HG02759 (cell line): ENCODE results near the gene EIF3L.

Experiments used
- ATAC-seq: cut with Tn5 transposase; IDR thresholded peaks from one replicate; pipeline ENCODE4 v1.9.1; 2021; ENCODE audit warnings: mild to moderate bottlenecking, moderate library complexity; ENCODE audit not compliant: unreplicated experiment

Gene EIF3L

DNA sequence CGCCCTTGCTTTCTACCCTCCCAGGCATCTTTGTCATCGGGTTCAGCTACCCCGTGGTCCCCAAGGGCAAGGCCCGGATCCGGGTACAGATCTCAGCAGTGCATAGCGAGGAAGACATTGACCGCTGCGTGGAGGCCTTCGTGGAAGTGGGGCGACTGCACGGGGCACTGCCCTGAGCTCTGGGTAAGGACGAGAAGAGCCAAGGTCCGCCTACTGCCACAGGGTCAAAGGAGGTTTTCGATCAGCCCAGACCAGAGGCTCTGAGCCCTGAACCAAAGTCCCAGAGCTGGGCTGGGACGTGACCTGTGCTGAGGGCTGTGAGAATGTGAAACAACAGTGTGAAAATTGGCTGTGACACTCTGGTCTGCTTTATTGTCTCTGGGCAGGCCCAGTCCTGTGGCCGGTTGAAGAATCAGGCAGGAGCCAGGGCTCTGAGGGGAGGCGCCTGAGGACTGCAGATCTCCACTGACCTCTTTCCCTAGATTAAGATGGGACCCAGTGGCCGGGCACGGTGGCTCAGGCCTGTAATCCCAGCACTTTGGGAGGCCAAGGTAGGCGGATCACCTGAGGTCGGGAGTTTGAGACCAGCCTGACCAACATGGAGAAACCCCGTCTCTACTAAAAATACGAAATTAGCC lies 32.6 kb upstream of the EIF3L start:
- no peak for ATAC-seq

GRCh38 chr22:37817705-37818408 lies 31.4 kb upstream of the EIF3L start:
- peak; percentile 71 for ATAC-seq

DNA sequence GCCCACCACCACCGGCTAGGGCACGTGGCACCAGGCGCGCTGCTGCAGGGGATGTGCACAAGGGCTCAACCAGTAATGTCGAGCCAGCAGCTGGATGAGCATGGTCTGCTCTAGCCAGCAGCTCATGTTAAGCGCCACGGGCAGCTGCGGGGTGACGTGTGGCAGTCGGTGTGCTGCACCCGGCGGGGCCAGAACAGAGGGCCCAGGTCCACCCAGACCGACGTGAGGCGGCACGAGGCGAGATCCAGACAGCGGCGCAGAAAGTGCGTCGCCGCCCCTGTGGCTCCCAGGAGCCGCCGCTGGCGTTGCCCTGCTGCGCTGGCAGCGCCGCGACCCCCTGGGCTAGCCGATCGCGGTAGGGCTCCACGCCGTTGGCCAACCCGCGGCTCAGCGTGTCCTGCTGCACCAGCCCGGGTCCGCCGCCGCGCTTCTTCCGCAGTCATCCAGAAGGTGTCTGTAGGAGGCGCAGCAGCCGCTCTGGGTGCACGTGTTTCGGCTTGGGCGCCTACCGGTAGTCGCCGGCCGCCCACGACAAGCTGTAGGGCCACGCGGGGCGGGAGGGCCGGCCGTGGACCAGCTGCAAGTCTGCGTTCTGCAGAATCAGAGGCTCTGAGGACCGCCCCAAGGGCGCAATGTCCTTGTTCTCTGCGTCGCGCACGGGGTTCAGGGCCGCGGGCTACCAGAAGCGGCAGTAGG lies 30.7 kb upstream of the EIF3L start:
- peak; percentile 52 for ATAC-seq

DNA sequence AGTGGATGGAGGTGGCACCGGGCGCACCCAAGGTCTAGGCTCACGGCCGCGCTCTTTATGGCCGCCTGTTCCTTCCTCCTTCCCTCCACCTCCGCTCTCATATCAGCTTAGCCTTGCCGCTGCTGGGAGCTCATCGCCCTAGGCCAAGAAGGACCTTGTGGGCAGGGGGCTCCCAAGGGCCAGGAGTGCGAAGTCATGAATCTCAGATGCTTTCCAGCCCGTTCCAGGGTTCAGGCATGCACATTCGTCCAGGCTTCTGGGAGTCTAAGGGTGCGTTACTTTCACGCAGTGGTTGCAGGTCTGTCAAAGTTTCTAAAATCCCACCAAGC lies 30.1 kb upstream of the EIF3L start:
- peak; percentile 31 for ATAC-seq

- ATAC-seq = no peak
These were observed 28.9 kb upstream of the EIF3L start for GRCh38 chr22:37820350-37820749.

DNA sequence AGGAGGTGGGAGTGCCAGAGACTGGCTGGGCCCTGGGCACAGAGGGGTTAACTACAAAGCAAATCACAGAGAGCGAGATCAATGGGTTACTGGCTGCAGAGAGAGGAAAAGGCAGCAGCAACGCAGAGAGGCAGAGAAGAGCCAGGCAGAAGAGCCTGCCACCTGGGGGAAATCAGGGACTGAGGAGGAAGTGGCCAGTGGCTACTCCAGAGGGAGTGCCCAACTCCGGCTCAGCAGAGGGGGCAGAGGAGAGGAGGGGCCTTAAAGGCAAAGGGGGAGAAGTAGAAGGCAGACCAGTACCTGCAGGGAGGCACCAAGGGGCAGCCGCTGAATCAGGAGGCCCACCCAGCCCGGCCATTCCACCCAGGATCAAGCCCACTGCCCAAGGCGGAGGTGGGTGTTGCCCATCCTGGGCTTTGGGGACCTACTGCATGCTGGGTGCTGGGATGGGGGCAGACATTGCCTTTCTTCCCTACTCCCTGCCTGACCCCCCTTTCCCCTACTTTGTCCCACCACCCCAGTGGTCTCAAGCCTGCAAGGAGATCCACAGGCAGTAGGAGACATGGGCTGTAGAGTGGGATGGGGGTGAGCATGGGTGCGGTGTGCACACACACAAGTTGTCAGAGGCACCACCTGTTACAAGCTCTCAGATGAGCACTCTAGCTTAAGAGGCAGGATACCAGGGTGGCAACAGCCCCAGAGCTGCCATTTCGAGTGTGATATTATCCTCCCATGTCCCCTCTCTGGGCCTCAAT lies 27.0 kb upstream of the EIF3L start:
- no peak for ATAC-seq

DNA sequence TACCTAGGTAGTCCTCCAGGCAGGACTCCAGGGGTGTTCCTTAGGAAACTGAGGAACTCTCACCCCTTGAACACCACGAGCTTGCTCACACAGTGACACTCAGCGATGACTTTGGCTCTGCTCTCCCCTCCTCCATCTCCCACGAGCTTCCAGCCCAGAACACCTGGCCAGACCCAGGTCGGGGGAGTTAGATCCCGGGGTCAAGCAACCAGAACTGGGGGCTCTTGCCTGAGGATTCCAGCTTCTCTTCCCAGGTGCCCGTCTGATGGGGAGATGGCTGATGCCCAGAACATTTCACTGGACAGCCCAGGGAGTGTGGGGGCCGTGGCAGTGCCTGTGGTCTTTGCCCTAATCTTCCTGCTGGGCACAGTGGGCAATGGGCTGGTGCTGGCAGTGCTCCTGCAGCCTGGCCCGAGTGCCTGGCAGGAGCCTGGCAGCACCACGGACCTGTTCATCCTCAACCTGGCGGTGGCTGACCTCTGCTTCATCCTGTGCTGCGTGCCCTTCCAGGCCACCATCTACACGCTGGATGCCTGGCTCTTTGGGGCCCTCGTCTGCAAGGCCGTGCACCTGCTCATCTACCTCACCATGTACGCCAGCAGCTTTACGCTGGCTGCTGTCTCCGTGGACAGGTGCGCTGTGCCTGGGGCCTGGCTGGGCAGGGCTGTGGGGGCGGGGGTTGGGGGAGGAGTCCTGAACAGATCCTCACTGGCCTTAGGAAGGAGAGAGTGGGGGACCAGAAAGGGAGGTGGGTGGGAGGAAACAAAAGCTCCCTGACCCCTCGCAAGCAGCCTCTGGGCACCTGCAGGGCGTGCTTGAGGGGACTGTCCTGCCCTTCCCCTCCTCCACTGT lies 25.9 kb upstream of the EIF3L start, which contains the start of gene GALR3:
GALR3 (plus strand) TSS at position 249 of the 852 bp plus-strand sequence; CDS start at position 274, 25 bp downstream.
- ATAC-seq = no peak

- ATAC-seq = no peak
These were observed 24.3 kb upstream of the EIF3L start for GRCh38 chr22:37824674-37825641.

DNA sequence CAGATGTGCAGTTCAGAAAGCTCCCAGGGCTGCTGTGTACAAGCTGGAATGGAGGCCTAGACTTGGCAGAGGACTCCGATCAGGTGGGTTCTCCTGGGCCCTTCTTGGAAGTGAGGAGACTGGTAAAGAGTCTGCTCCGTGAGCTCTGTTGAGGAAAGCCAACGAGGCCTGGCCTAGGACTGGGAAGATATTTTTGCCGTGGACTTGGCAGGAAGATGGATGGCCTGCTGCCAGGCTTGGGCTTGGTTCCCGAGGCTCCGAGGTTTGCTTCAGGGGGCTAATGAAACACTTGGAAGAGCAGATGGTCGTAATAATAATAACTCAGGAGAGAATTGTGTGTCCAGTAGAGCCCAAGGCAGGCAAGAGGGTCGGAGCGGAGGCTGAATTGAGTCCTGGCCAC lies 22.2 kb upstream of the EIF3L start:
- ATAC-seq = no peak

- no peak for ATAC-seq
These were observed 19.0 kb upstream of the EIF3L start for GRCh38 chr22:37830093-37830842.

- no peak for ATAC-seq
These were observed 17.7 kb upstream of the EIF3L start for GRCh38 chr22:37831472-37831871.

DNA sequence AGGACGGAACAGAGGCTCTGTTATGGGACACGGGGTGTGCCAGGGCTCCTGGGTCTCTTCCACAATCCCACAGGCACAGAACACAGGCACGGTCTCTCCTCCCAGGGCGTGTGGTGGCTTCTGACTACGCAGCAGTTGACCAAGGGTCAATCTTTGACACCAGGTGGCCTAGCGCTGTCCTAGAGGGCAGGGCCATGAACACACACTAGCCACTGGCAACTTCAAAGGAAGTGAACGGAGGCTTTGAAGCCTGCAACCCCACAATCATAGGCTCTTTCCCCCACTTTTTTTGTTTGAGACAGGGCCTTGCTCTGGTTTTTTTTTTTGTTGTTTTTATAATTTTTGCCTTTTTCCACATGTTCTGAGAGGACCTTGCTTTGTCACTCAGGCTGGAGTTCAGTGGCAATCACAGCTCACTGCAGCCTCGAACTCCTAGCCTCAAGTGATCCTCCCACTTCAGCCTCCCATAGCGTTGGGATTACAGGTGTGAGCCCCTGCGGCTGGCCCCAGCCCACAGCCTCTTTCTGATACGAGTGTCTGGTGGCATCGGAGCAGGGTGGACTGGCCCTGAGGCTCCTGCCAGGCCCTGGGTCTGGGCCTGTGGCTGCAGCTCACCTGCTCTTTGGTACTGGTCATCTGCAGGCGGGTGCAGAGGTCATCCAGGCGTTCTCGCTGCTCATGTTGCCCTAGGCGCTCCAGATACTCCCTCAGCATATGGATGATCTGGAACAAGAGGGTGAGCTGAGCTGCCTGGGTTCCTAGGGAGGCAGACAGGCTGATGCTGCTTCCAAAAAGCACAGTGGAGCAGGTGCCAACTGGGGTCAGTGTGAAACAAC lies 17.0 kb upstream of the EIF3L start:
- ATAC-seq = no peak

DNA sequence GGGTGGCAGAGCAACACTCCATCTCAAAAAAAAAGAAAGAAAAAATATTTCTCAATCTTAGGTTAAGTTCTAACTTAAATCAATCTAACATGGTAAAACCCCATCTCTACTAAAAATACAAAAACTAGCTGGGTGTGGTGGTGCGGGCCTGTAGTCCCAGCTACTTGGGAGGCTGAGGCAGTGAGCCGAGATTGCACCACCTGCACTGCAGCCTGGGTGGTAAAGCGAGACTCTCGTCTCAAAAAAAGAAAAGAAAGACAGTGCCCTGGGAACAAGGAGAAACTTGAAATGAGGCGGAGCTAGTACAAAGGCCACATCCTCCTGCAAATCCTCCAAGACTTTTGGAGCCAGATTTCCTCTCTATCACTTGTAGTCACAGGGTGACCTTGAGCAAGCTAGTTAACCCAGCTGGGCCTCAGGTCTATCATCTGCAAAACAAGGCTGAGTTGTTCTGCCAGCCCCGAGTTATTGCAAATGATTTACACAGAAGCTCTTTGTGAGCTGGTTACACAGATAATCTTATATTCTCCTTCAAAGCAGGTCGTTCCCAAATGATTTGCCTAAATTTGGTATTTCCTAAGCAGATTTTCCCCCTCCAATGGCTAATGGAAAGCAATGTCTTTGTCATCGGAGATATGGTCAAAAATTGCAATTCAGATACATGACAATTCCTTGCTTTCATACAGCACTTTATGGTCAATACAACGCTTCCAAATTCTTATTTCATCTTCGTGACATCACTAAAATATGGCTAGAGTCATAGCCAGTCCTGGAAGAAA lies 7.0 kb upstream of the EIF3L start:
- ATAC-seq = no peak

- peak; percentile 52 for ATAC-seq
These were observed 5.5 kb upstream of the EIF3L start for GRCh38 chr22:37843741-37844089.

- no peak for ATAC-seq
These were observed 4.3 kb upstream of the EIF3L start for GRCh38 chr22:37844904-37845329.

DNA sequence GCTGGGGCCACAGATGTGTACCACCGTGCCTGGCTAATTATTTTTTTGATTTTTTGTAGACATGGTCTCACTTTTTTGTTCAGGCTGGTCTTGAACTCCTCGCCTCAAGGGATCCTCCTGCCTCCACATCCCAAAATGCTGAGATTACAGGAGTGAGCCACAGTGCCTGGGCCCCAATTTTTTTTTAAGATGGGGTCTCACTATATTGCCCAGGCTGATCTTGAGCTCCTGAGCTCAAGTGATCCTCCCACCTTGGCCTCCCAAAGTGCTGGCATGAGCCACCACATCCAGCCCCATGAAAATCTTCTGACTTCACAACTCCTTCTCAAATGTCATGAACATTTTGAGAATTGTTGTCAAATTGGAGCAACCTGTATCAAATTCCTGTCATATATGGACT lies 2.8 kb upstream of the EIF3L start:
- ATAC-seq = no peak

GRCh38 chr22:37848587-37849088 lies 581 bp upstream of the EIF3L start:
- no peak for ATAC-seq
